ENCODE results near the gene GPRASP3. TPM values are rescaled to one million over a fixed set of nuclear protein-coding genes. Genes with fewer than 3 reads are reported as not detected.
"Not testable (repeated sequence)": the region's sequence is repeated elsewhere in the genome, so short reads cannot be mapped to it uniquely, and the experiment has no call there.

GPRASP3 gene
- total RNA-seq, 2 experiments from 2014 or later: 1.5 to 1.7 TPM

DNA sequence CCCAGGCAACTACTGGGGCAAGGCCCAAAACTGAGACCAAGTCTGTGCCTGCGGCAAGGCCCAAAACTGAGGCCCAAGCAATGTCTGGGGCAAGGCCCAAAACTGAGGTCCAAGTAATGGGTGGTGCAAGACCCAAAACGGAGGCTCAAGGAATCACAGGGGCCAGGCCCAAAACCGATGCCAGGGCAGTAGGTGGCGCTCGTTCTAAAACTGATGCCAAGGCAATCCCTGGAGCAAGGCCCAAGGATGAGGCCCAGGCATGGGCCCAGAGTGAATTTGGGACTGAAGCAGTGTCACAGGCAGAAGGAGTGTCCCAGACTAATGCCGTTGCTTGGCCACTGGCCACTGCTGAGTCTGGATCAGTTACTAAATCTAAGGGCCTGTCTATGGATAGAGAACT lies 5.5 kb upstream of the GPRASP3 start:
- DNase-seq: no peak
- Mint-ChIP-seq H3K27me3 (ENCODE audit: low read depth) (peaks cover 7% of the 10 kb centered on the region), H3K27ac (no peak overlapping the region), H3K36me3 (ENCODE audit: low read depth) (no peaks in the 10 kb centered on the region), H3K4me1 (ENCODE audit: low read depth) (peaks cover 2% of the 10 kb centered on the region), H3K9me3 (no peaks in the 10 kb centered on the region), H3K4me3 (no peak overlapping the region)
- intact Hi-C loops (cut with micrococcal nuclease): loop anchor here (5.0 kb wide), 1 partner anchor 118 kb away; the partner anchor contains the start of gene ARMCX5
- CTCF ChIA-PET: no interaction called here

GRCh38 chrX:102715967-102716366 lies 4.6 kb upstream of the GPRASP3 start:
- CTCF ChIA-PET: no interaction called here
- Mint-ChIP-seq H3K4me3 (no peak overlapping the region), H3K27ac (no peak overlapping the region), H3K36me3 (ENCODE audit: low read depth) (no peaks in the 10 kb centered on the region), H3K4me1 (ENCODE audit: low read depth) (peaks cover 9% of the 10 kb centered on the region), H3K27me3 (ENCODE audit: low read depth) (peaks cover 6% of the 10 kb centered on the region), H3K9me3 (no peaks in the 10 kb centered on the region)
- no peak for DNase-seq
- intact Hi-C loops (cut with micrococcal nuclease): no loop called here

- H3K27ac Mint-ChIP-seq; H3K27me3 Mint-ChIP-seq (ENCODE audit: low read depth); H3K9me3 Mint-ChIP-seq; DNase-seq; H3K4me1 Mint-ChIP-seq (ENCODE audit: low read depth); H3K36me3 Mint-ChIP-seq (ENCODE audit: low read depth): not testable (repeated sequence)
- H3K4me3 Mint-ChIP-seq: peak overlapping the region; percentile 91
- intact Hi-C loops (cut with micrococcal nuclease): loop anchor here (5.0 kb wide), 1 partner anchor 46 kb away; no protein-coding TSS in a partner anchor
- CTCF ChIA-PET: interaction anchor here (1.2 kb wide), 1 partner anchor 61 kb away, joined by 4 read pairs; no protein-coding TSS in a partner anchor
These were observed 595 bp downstream of the GPRASP3 start for GRCh38 chrX:102721169-102721506.

- Mint-ChIP-seq H3K4me1 (ENCODE audit: low read depth) (peaks cover 8% of the 10 kb centered on the region), H3K36me3 (ENCODE audit: low read depth) (no peaks in the 10 kb centered on the region), H3K4me3 (no peak overlapping the region), H3K27me3 (ENCODE audit: low read depth) (no peaks in the 10 kb centered on the region), H3K27ac (no peak overlapping the region), H3K9me3 (no peaks in the 10 kb centered on the region)
- DNase-seq: no peak
- intact Hi-C loops (cut with micrococcal nuclease): loop anchor here (5.0 kb wide), 1 partner anchor 44 kb away; no protein-coding TSS in a partner anchor
- CTCF ChIA-PET: no interaction called here
These were observed 2.9 kb downstream of the GPRASP3 start for GRCh38 chrX:102723456-102723855.

- H3K27ac Mint-ChIP-seq: no peak overlapping the region
- intact Hi-C loops (cut with micrococcal nuclease): no loop called here
- H3K4me1 Mint-ChIP-seq (ENCODE audit: low read depth): no peaks in the 10 kb centered on the region
- H3K27me3 Mint-ChIP-seq (ENCODE audit: low read depth): no peaks in the 10 kb centered on the region
- CTCF ChIA-PET: no interaction called here
- no peak overlapping the region for H3K4me3 Mint-ChIP-seq
- no peak for DNase-seq
- H3K36me3 Mint-ChIP-seq (ENCODE audit: low read depth): no peaks in the 10 kb centered on the region
- H3K9me3 Mint-ChIP-seq: no peaks in the 10 kb centered on the region
These were observed 7.2 kb downstream of the GPRASP3 start for GRCh38 chrX:102727761-102728160.

- intact Hi-C loops (cut with micrococcal nuclease): no loop called here
- H3K36me3 Mint-ChIP-seq (ENCODE audit: low read depth): no peaks in the 10 kb centered on the region
- H3K4me1 Mint-ChIP-seq (ENCODE audit: low read depth): no peaks in the 10 kb centered on the region
- no peaks in the 10 kb centered on the region for H3K9me3 Mint-ChIP-seq
- CTCF ChIA-PET: no interaction called here
- H3K27me3 Mint-ChIP-seq (ENCODE audit: low read depth): no peaks in the 10 kb centered on the region
- DNase-seq: no peak
- H3K4me3 Mint-ChIP-seq: no peak overlapping the region
- no peak overlapping the region for H3K27ac Mint-ChIP-seq
These were observed 8.1 kb downstream of the GPRASP3 start for GRCh38 chrX:102728646-102729045.

DNA sequence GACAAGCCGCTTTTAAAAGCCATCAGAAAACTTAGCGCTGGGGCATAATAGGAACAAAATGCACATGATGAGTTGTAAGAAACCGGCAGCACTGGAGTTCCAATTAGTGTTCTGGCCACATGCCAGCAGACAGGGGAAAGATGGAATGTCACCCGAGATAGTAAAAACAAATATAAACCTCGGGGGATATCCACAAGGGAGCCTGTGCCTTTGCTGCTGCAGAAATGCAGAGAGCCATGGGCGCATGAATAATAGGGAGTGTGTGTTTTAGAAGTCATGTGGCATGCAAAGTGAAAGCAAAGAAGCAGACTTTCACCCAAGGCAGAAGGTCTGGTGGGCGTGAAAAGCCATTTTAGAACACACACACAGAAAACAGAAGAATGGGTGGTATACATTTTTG lies 19.1 kb downstream of the GPRASP3 start:
- Mint-ChIP-seq H3K4me1 (ENCODE audit: low read depth) (peaks cover 5% of the 10 kb centered on the region), H3K36me3 (ENCODE audit: low read depth) (no peaks in the 10 kb centered on the region), H3K9me3 (no peaks in the 10 kb centered on the region), H3K27me3 (ENCODE audit: low read depth) (no peaks in the 10 kb centered on the region), H3K27ac (no peak overlapping the region), H3K4me3 (no peak overlapping the region)
- CTCF ChIA-PET: no interaction called here
- DNase-seq: no peak
- intact Hi-C loops (cut with micrococcal nuclease): no loop called here

DNA sequence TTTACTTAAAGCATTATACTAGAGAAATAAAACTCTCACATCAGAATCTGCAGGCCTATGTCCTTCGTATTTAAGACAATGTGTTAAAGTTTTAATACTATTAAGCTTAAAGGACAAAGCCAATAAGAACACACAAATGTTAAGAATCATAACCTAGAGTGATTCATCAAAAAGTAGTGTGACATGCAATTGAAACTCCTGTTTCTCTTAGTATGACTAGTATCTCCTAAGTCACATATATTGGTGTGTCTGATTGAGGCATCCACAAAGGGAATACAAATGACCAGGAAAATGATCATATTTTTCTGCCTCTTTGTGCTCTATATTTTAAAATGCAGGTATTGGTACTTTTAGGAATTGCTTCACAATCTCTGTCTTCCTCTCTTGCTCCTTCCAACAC lies 23.8 kb downstream of the GPRASP3 start:
- CTCF ChIA-PET: no interaction called here
- Mint-ChIP-seq H3K27me3 (ENCODE audit: low read depth) (no peaks in the 10 kb centered on the region), H3K4me1 (ENCODE audit: low read depth) (peaks cover 8% of the 10 kb centered on the region), H3K27ac (no peak overlapping the region), H3K36me3 (ENCODE audit: low read depth) (no peaks in the 10 kb centered on the region), H3K4me3 (no peak overlapping the region), H3K9me3 (no peaks in the 10 kb centered on the region)
- intact Hi-C loops (cut with micrococcal nuclease): loop anchor here (1.0 kb wide), 1 partner anchor 23 kb away; no protein-coding TSS in a partner anchor
- DNase-seq: no peak

GRCh38 chrX:102745513-102745856 lies 24.9 kb downstream of the GPRASP3 start:
- Mint-ChIP-seq H3K4me1 (ENCODE audit: low read depth) (peaks cover 8% of the 10 kb centered on the region), H3K27ac (no peak overlapping the region), H3K36me3 (ENCODE audit: low read depth) (no peaks in the 10 kb centered on the region), H3K27me3 (ENCODE audit: low read depth) (no peaks in the 10 kb centered on the region), H3K4me3 (peak overlapping the region; percentile 39), H3K9me3 (no peaks in the 10 kb centered on the region)
- CTCF ChIA-PET: no interaction called here
- intact Hi-C loops (cut with micrococcal nuclease): no loop called here
- DNase-seq: no peak

GRCh38 chrX:102745857-102746584 lies 25.5 kb downstream of the GPRASP3 start:
- peak; percentile 21 for DNase-seq
- CTCF ChIA-PET: no interaction called here
- no peak overlapping the region for H3K27ac Mint-ChIP-seq
- no peaks in the 10 kb centered on the region for H3K36me3 Mint-ChIP-seq (ENCODE audit: low read depth)
- H3K4me1 Mint-ChIP-seq (ENCODE audit: low read depth): peaks cover 8% of the 10 kb centered on the region
- no peaks in the 10 kb centered on the region for H3K27me3 Mint-ChIP-seq (ENCODE audit: low read depth)
- peak overlapping the region; percentile 71 for H3K4me3 Mint-ChIP-seq
- H3K9me3 Mint-ChIP-seq: no peaks in the 10 kb centered on the region
- intact Hi-C loops (cut with micrococcal nuclease): no loop called here

DNA sequence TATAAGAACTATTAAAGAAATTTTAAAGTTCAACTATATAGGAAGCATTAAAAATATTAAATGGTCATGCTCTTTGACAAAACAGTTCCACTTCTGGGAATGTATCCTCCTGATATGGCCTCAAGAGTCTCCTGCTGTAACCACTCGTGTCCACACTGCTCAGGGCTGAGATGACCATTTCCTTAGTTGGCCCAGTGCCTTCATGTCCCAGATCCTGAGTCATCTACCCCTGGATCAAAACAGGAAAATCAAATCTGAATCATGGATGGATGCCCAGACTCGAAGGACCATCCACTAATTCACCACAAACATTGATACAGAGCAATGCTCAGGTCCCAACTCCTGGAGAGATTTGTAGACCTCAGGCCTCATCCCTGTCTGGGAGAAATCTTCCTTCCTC lies 44.7 kb downstream of the GPRASP3 start:
- DNase-seq: no peak
- H3K27ac Mint-ChIP-seq: no peak overlapping the region
- intact Hi-C loops (cut with micrococcal nuclease): loop anchor here (5.0 kb wide), 1 partner anchor 43 kb away; the partner anchor contains the start of gene GPRASP3
- H3K4me1 Mint-ChIP-seq (ENCODE audit: low read depth): peaks cover 8% of the 10 kb centered on the region
- H3K27me3 Mint-ChIP-seq (ENCODE audit: low read depth): no peaks in the 10 kb centered on the region
- no peak overlapping the region for H3K4me3 Mint-ChIP-seq
- H3K9me3 Mint-ChIP-seq: no peaks in the 10 kb centered on the region
- H3K36me3 Mint-ChIP-seq (ENCODE audit: low read depth): no peaks in the 10 kb centered on the region
- CTCF ChIA-PET: no interaction called here

DNA sequence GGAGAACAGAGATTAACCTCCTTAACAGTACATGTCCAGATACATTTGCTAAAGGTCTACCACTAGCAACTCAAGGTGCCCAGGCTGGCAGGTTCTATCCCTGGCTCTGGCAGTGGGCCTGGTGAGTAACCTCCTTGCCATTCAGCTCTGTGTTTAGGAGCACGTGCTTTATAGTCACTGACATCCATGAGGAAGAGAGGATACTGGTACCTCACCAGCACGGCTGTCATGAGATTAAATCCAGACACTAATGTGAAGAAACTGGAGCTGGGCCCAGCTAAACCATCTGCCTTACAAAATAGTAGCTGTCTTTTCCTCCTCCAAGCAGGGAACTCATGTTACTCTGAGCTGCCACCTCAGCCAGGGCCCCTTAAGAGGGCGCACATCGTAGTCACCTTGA lies 45.3 kb downstream of the GPRASP3 start:
- DNase-seq: no peak
- no peaks in the 10 kb centered on the region for H3K36me3 Mint-ChIP-seq (ENCODE audit: low read depth)
- no peak overlapping the region for H3K4me3 Mint-ChIP-seq
- H3K9me3 Mint-ChIP-seq: no peaks in the 10 kb centered on the region
- intact Hi-C loops (cut with micrococcal nuclease): loop anchor here (5.0 kb wide), 1 partner anchor 44 kb away; the partner anchor contains the start of gene GPRASP3
- H3K27me3 Mint-ChIP-seq (ENCODE audit: low read depth): no peaks in the 10 kb centered on the region
- H3K27ac Mint-ChIP-seq: no peak overlapping the region
- CTCF ChIA-PET: no interaction called here
- H3K4me1 Mint-ChIP-seq (ENCODE audit: low read depth): peaks cover 8% of the 10 kb centered on the region

DNA sequence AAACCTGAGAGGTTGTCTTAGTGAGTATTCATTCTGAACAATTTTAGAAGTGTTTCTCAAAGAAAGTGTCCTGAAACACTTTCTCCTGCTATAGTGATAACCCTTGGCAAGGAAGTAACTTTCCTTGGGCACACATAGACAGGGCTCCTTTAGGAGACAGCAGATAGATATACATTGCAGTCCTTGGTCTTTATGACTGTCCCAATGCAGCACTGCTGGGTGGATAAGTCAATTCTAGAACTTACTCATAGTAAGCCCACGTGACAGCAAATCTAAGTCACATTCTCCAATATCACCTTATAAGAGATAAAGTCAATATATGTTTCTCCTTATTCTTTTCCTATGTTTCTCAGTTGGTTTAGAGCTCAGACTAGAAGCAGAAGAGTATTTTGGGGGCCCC lies 46.7 kb downstream of the GPRASP3 start:
- no peaks in the 10 kb centered on the region for H3K36me3 Mint-ChIP-seq (ENCODE audit: low read depth)
- no peak for DNase-seq
- no peak overlapping the region for H3K27ac Mint-ChIP-seq
- no peaks in the 10 kb centered on the region for H3K9me3 Mint-ChIP-seq
- CTCF ChIA-PET: no interaction called here
- no peak overlapping the region for H3K4me3 Mint-ChIP-seq
- no peaks in the 10 kb centered on the region for H3K27me3 Mint-ChIP-seq (ENCODE audit: low read depth)
- intact Hi-C loops (cut with micrococcal nuclease): loop anchor here (1.0 to 5.0 kb wide), 2 partner anchors 23 to 45 kb away; partner anchors contain the start of gene GPRASP3
- H3K4me1 Mint-ChIP-seq (ENCODE audit: low read depth): peaks cover 8% of the 10 kb centered on the region
